ACHN (cell line): ENCODE data around the gene ZFP62.

Experiments
- DNase-seq: peaks from one replicate; pipeline ENCODE4 v3.0.0-alpha.2; 2015
- in situ Hi-C: cut with HindIII; loops from 2 replicates; pipeline ENCODE4 v1.10.0; 2017; ENCODE audit warnings: low sequenced_read_pairs, low pct_ligation_motif_present, low pct_unique_long_range_greater_than_20kb

ZFP62 gene

DNA sequence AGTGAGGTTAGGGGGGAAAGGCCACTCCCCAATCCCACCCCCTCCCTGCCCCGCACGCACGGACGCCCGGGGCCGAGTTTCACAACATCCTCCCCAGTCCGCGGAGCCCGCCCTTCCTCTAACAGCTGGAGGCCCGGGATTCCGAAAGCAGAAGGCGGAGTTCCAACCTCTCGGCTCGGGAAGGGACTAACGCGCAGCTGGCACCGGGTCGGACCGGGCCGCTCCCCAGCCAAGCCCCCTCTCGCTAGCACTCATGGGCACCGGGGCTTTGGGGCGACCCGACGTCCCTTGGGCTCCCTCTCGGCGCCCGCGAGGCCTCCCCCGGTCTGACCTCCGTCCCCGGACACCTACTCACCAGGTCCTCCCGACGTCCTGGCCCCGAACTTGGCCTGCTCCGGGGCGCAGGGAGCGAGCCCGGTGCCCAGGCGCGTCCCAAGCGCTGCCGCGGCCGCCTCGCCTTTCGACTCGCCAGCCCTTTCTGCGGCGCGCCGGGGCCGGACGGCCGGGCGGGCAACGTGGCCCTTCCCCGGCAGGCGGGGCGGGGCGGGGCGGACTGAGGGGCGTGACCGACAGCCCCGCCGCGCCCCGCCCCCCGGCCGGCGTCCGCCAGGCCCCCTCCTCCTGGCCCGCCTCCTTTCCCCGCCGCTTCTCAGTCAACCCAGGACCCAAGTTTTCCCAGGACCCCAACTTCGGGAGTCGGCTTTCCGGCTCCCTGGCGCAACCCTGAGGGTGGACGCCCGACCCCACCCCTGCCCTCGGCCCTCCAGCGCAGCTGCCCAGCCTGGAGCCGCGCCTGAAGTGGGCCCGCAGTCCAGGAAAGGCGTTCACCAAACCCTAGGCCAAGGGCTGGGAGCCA lies 58.5 kb downstream of the ZFP62 start, which contains the start of gene MGAT1:
Gene MGAT1, minus strand, starts transcription at position 482 of the 856 bp plus-strand sequence. CDS start 9,835 bp downstream, outside the sequence.
- in situ Hi-C loops, result no loop called here
- DNase-seq, result peak; percentile 69

- DNase-seq, result no peak
- in situ Hi-C loops, result no loop called here
Measured at GRCh38 chr5:180801596-180802324, 59.3 kb downstream of the ZFP62 start.

GRCh38 chr5:180799902-180800801 lies 60.9 kb downstream of the ZFP62 start:
- in situ Hi-C loops, result no loop called here

GRCh38 chr5:180799194-180799593 lies 61.9 kb downstream of the ZFP62 start:
- in situ Hi-C loops, result no loop called here
- DNase-seq, result no peak

More at GRCh38 chr5:180799902-180800801, 60.9 kb downstream of the ZFP62 start:
- peak; percentile 70 for DNase-seq

DNA sequence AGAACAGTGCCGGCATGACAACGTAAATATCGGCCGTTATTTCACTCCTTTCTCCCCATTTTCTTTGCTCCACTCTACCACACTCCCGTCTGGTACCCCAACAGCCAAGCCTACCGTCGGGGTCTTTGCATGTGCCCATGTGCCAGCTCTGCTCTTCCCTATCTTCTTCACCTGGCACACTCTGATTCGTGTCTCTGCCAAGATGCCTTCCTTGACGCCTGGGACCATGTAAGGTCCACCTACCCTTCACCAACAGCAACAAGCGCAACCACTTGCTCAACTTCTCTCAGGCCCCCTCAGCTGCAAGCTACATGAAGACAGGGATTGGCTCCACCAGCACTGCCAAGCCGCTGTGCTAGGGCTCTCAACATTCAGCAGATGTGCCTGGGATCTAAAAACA lies 62.9 kb downstream of the ZFP62 start:
- no peak for DNase-seq
- in situ Hi-C loops, result no loop called here
